ENCODE data around the gene ATG4B.
A peak's percentile ranks its signal among the peaks of the same experiment; 100 is the strongest.

The ATG4B gene

GRCh38 chr2:241602720-241603119 is 34.8 kb upstream of the ATG4B start:
- Histone ChIP-seq H3K4ac (ENCODE audit: low read depth, low read length) (no peak overlapping the region), H2AK5ac (ENCODE audit: low read length) (no peak overlapping the region), H3K36me3 (ENCODE audit: control insufficient read depth, insufficient read depth, low read length) (peaks cover 5% of the 10 kb centered on the region), H3K9ac (ENCODE audit: low read length) (no peak overlapping the region), H3K18ac (ENCODE audit: low read length) (no peak overlapping the region), H3K4me2 (ENCODE audit: low read length) (no peak overlapping the region), H4K5ac (ENCODE audit: low read length) (no peak overlapping the region), H2BK5ac (ENCODE audit: low read length) (no peak overlapping the region), H3K27ac (ENCODE audit: low read depth, low read length) (no peak overlapping the region), H2BK15ac (replicated peaks; ENCODE audit: low read depth) (no peak overlapping the region), H3K27me3 (ENCODE audit: insufficient read depth, low read length, poor library complexity) (no peaks in the 10 kb centered on the region), H4K8ac (ENCODE audit: low read depth, low read length) (no peak overlapping the region), H2BK120ac (ENCODE audit: low read depth, low read length) (no peak overlapping the region), H3K23ac (ENCODE audit: low read length) (no peak overlapping the region), H3K56ac (ENCODE audit: low read length) (no peak overlapping the region), H3K79me1 (ENCODE audit: low read length) (no peaks in the 10 kb centered on the region), H3K4me1 (ENCODE audit: control insufficient read depth, low read depth, low read length) (no peaks in the 10 kb centered on the region), H3K79me2 (ENCODE audit: control insufficient read depth, insufficient read depth, low read length) (no peaks in the 10 kb centered on the region), H3K4me3 (ENCODE audit: low read length) (no peak overlapping the region)
- no peak for DNase-seq
- no CpG with 5 or more reads among the region's 17 CpGs for WGBS (ENCODE audit: extremely low coverage, insufficient coverage, low lambda C conversion rate)

DNA sequence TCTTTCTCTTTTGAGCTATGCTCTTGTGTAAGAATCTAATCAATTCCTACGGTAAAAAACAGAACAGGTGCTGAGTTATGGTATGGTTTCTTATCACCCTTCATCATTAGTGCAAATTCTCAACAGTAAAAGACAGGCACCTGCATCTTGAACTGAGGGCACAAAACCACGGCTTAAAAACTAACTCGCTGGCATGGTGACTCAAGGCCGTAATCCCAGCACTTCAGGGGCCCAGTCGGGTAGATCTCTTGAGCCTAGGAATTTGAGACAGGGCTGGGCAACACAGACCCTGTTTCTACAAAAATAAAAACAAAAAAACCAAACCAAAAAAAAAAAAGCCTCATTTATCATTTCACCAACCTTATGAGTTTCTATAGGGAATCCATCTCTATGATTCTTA is 33.8 kb upstream of the ATG4B start:
- Histone ChIP-seq H4K8ac (ENCODE audit: low read depth, low read length) (no peak overlapping the region), H2BK120ac (ENCODE audit: low read depth, low read length) (no peak overlapping the region), H2BK5ac (ENCODE audit: low read length) (no peak overlapping the region), H4K5ac (ENCODE audit: low read length) (no peak overlapping the region), H3K23ac (ENCODE audit: low read length) (no peak overlapping the region), H3K56ac (ENCODE audit: low read length) (no peak overlapping the region), H3K4ac (ENCODE audit: low read depth, low read length) (no peak overlapping the region), H2BK15ac (replicated peaks; ENCODE audit: low read depth) (no peak overlapping the region), H3K9ac (ENCODE audit: low read length) (no peak overlapping the region), H2AK5ac (ENCODE audit: low read length) (no peak overlapping the region), H3K79me1 (ENCODE audit: low read length) (peaks cover 2% of the 10 kb centered on the region), H3K27me3 (ENCODE audit: insufficient read depth, low read length, poor library complexity) (no peaks in the 10 kb centered on the region), H3K4me2 (ENCODE audit: low read length) (no peak overlapping the region), H3K79me2 (ENCODE audit: control insufficient read depth, insufficient read depth, low read length) (no peaks in the 10 kb centered on the region), H3K36me3 (ENCODE audit: control insufficient read depth, insufficient read depth, low read length) (peaks cover 5% of the 10 kb centered on the region), H3K4me1 (ENCODE audit: control insufficient read depth, low read depth, low read length) (no peaks in the 10 kb centered on the region), H3K18ac (ENCODE audit: low read length) (no peak overlapping the region), H3K4me3 (ENCODE audit: low read length) (no peak overlapping the region), H3K27ac (ENCODE audit: low read depth, low read length) (no peak overlapping the region)
- DNase-seq, result no peak
- WGBS (ENCODE audit: extremely low coverage, insufficient coverage, low lambda C conversion rate), result no CpG with 5 or more reads among the region's 5 CpGs

GRCh38 chr2:241606186-241606585 is 31.3 kb upstream of the ATG4B start:
- Histone ChIP-seq H3K4me1 (ENCODE audit: control insufficient read depth, low read depth, low read length) (no peaks in the 10 kb centered on the region), H2BK5ac (ENCODE audit: low read length) (no peak overlapping the region), H3K9ac (ENCODE audit: low read length) (no peak overlapping the region), H3K4me2 (ENCODE audit: low read length) (no peak overlapping the region), H3K18ac (ENCODE audit: low read length) (no peak overlapping the region), H3K27me3 (ENCODE audit: insufficient read depth, low read length, poor library complexity) (no peaks in the 10 kb centered on the region), H4K5ac (ENCODE audit: low read length) (no peak overlapping the region), H3K27ac (ENCODE audit: low read depth, low read length) (no peak overlapping the region), H3K4ac (ENCODE audit: low read depth, low read length) (no peak overlapping the region), H2AK5ac (ENCODE audit: low read length) (no peak overlapping the region), H3K79me2 (ENCODE audit: control insufficient read depth, insufficient read depth, low read length) (peaks cover 4% of the 10 kb centered on the region), H3K23ac (ENCODE audit: low read length) (no peak overlapping the region), H3K79me1 (ENCODE audit: low read length) (peaks cover 7% of the 10 kb centered on the region), H3K36me3 (ENCODE audit: control insufficient read depth, insufficient read depth, low read length) (peaks cover 5% of the 10 kb centered on the region), H3K56ac (ENCODE audit: low read length) (no peak overlapping the region), H2BK120ac (ENCODE audit: low read depth, low read length) (no peak overlapping the region), H3K4me3 (ENCODE audit: low read length) (no peak overlapping the region), H2BK15ac (replicated peaks; ENCODE audit: low read depth) (no peak overlapping the region), H4K8ac (ENCODE audit: low read depth, low read length) (no peak overlapping the region)
- no peak for DNase-seq
- no CpG with 5 or more reads among the region's 8 CpGs for WGBS (ENCODE audit: extremely low coverage, insufficient coverage, low lambda C conversion rate)

DNA sequence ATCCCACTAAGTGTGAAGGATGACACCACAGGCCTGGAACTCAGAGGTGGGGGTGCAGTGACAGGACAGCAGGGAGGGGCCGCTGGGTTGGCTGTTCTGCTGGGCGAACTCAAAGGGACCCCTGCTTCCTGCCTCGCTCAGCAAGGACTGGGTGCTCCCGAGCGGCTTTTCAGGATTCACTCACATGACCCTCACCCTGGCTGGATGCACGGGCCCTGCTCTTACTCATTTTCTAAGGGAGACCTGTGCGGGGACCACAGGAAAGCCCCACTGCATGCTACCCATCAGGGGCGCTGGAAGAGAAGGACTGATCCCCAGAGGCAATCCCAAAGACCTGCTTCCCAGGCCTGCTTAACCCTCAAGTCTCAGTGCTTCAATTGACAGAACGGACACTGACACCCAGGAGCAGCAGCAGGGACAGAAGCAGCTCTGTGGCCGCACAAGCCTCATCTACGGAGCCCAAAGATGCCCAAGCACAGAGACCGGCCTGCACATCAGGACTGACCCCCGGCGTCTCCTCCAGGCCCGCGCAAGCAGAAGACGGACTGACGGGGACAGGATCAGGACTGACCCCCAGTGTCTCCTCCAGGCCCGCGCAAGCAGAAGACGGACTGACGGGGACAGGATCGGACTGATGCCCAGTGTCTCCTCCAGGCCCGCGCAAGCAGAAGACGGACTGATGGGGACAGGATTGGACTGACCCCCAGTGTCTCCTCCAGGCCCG is 30.2 kb upstream of the ATG4B start:
- DNase-seq, result no peak
- Histone ChIP-seq H3K27me3 (ENCODE audit: insufficient read depth, low read length, poor library complexity) (no peaks in the 10 kb centered on the region), H3K36me3 (ENCODE audit: control insufficient read depth, insufficient read depth, low read length) (peaks cover 2% of the 10 kb centered on the region), H3K18ac (ENCODE audit: low read length) (no peak overlapping the region), H2BK15ac (replicated peaks; ENCODE audit: low read depth) (no peak overlapping the region), H3K4me2 (ENCODE audit: low read length) (no peak overlapping the region), H4K5ac (ENCODE audit: low read length) (no peak overlapping the region), H4K8ac (ENCODE audit: low read depth, low read length) (no peak overlapping the region), H2BK5ac (ENCODE audit: low read length) (no peak overlapping the region), H3K79me2 (ENCODE audit: control insufficient read depth, insufficient read depth, low read length) (peaks cover 6% of the 10 kb centered on the region), H3K23ac (ENCODE audit: low read length) (no peak overlapping the region), H3K4me3 (ENCODE audit: low read length) (no peak overlapping the region), H2AK5ac (ENCODE audit: low read length) (no peak overlapping the region), H3K9ac (ENCODE audit: low read length) (no peak overlapping the region), H3K4me1 (ENCODE audit: control insufficient read depth, low read depth, low read length) (no peaks in the 10 kb centered on the region), H3K56ac (ENCODE audit: low read length) (no peak overlapping the region), H2BK120ac (ENCODE audit: low read depth, low read length) (no peak overlapping the region), H3K4ac (ENCODE audit: low read depth, low read length) (no peak overlapping the region), H3K27ac (ENCODE audit: low read depth, low read length) (no peak overlapping the region), H3K79me1 (ENCODE audit: low read length) (peaks cover 9% of the 10 kb centered on the region)
- WGBS (ENCODE audit: extremely low coverage, insufficient coverage, low lambda C conversion rate), result no CpG with 5 or more reads among the region's 27 CpGs

GRCh38 chr2:241608881-241609280 is 28.6 kb upstream of the ATG4B start:
- Histone ChIP-seq H3K9ac (ENCODE audit: low read length) (no peak overlapping the region), H4K8ac (ENCODE audit: low read depth, low read length) (no peak overlapping the region), H3K4me2 (ENCODE audit: low read length) (no peak overlapping the region), H3K18ac (ENCODE audit: low read length) (no peak overlapping the region), H3K4ac (ENCODE audit: low read depth, low read length) (no peak overlapping the region), H3K27me3 (ENCODE audit: insufficient read depth, low read length, poor library complexity) (no peaks in the 10 kb centered on the region), H3K36me3 (ENCODE audit: control insufficient read depth, insufficient read depth, low read length) (peaks cover 2% of the 10 kb centered on the region), H2BK5ac (ENCODE audit: low read length) (no peak overlapping the region), H4K5ac (ENCODE audit: low read length) (no peak overlapping the region), H2AK5ac (ENCODE audit: low read length) (no peak overlapping the region), H3K27ac (ENCODE audit: low read depth, low read length) (no peak overlapping the region), H2BK15ac (replicated peaks; ENCODE audit: low read depth) (no peak overlapping the region), H3K79me2 (ENCODE audit: control insufficient read depth, insufficient read depth, low read length) (peaks cover 9% of the 10 kb centered on the region), H3K79me1 (ENCODE audit: low read length) (peaks cover 12% of the 10 kb centered on the region), H3K23ac (ENCODE audit: low read length) (no peak overlapping the region), H3K4me1 (ENCODE audit: control insufficient read depth, low read depth, low read length) (no peaks in the 10 kb centered on the region), H2BK120ac (ENCODE audit: low read depth, low read length) (no peak overlapping the region), H3K56ac (ENCODE audit: low read length) (peak overlapping the region; percentile 26), H3K4me3 (ENCODE audit: low read length) (no peak overlapping the region)
- no peak for DNase-seq
- no CpG with 5 or more reads among the region's 10 CpGs for WGBS (ENCODE audit: extremely low coverage, insufficient coverage, low lambda C conversion rate)

All from mesendoderm (in vitro differentiated cells).